ENCODE results near the gene TMEM167B.
A peak's percentile ranks its signal among the peaks of the same experiment; 100 is the strongest.

Gene TMEM167B

GRCh38 chr1:109112652-109113285 is 22.2 kb downstream of the TMEM167B start:
- no peak overlapping the region for H3K27ac ChIP-seq (ENCODE audit: low read depth in 2 of 2, low read length in 2 of 2)
- peak overlapping the region; percentile 17 to 53 for H3K4me3 ChIP-seq (ENCODE audit: low read length in 2 of 2)
- peaks cover 24 to 28% of the 10 kb centered on the region in 2 donors for H3K4me1 ChIP-seq (ENCODE audit: control insufficient read depth in 2 of 2, insufficient read depth in 2 of 2, low read length in 2 of 2)
- H3K27me3 ChIP-seq (ENCODE audit: control insufficient read depth in 2 of 2, insufficient read depth in 2 of 2, low read length in 2 of 2): peaks cover 0 to 4% of the 10 kb centered on the region in 2 donors
- no peaks in the 10 kb centered on the region for H3K36me3 ChIP-seq (ENCODE audit: control insufficient read depth in 2 of 2, insufficient read depth in 2 of 2, low read length in 2 of 2)
- no peaks in the 10 kb centered on the region for H3K9me3 ChIP-seq (ENCODE audit: control insufficient read depth in 2 of 2, low read length in 2 of 2)
- no peak overlapping the region for H3K9ac ChIP-seq (ENCODE audit: low read depth in 1 of 2, low read length in 2 of 2)

GRCh38 chr1:109113590-109114341 is 23.2 kb downstream of the TMEM167B start, which contains the start of gene ELAPOR1:
Gene ELAPOR1, plus strand, starts transcription at chr1:109114115. Its CDS starts 69 bp downstream, at chr1:109114184.
- Histone ChIP-seq H3K4me1 (ENCODE audit: control insufficient read depth in 2 of 2, insufficient read depth in 2 of 2, low read length in 2 of 2) (peaks cover 24 to 33% of the 10 kb centered on the region in 2 donors), H3K27ac (ENCODE audit: low read depth in 2 of 2, low read length in 2 of 2) (peak within 1 kb of the TSS; percentile 38 to 43), H3K36me3 (ENCODE audit: control insufficient read depth in 2 of 2, insufficient read depth in 2 of 2, low read length in 2 of 2) (no peaks in the 10 kb centered on the region), H3K27me3 (ENCODE audit: control insufficient read depth in 2 of 2, insufficient read depth in 2 of 2, low read length in 2 of 2) (peaks cover 0 to 4% of the 10 kb centered on the region in 2 donors), H3K9me3 (ENCODE audit: control insufficient read depth in 2 of 2, low read length in 2 of 2) (no peaks in the 10 kb centered on the region), H3K9ac (ENCODE audit: low read depth in 1 of 2, low read length in 2 of 2) (peak within 1 kb of the TSS; percentile 52 to 64), H3K4me3 (ENCODE audit: low read length in 2 of 2) (peak within 1 kb of the TSS; percentile 63 to 69)

GRCh38 chr1:109114342-109114674 is 23.7 kb downstream of the TMEM167B start:
- Histone ChIP-seq H3K9ac (ENCODE audit: low read depth in 1 of 2, low read length in 2 of 2) (peak overlapping the region; percentile 52 to 64), H3K4me1 (ENCODE audit: control insufficient read depth in 2 of 2, insufficient read depth in 2 of 2, low read length in 2 of 2) (peaks cover 24 to 33% of the 10 kb centered on the region in 2 donors), H3K27me3 (ENCODE audit: control insufficient read depth in 2 of 2, insufficient read depth in 2 of 2, low read length in 2 of 2) (peaks cover 0 to 4% of the 10 kb centered on the region in 2 donors), H3K27ac (ENCODE audit: low read depth in 2 of 2, low read length in 2 of 2) (peak overlapping the region; percentile 38 to 43), H3K4me3 (ENCODE audit: low read length in 2 of 2) (peak overlapping the region; percentile 63 to 69), H3K36me3 (ENCODE audit: control insufficient read depth in 2 of 2, insufficient read depth in 2 of 2, low read length in 2 of 2) (no peaks in the 10 kb centered on the region), H3K9me3 (ENCODE audit: control insufficient read depth in 2 of 2, low read length in 2 of 2) (no peaks in the 10 kb centered on the region)

- no peaks in the 10 kb centered on the region for H3K9me3 ChIP-seq (ENCODE audit: control insufficient read depth in 2 of 2, low read length in 2 of 2)
- peak overlapping the region; percentile 27 to 75 for H3K27ac ChIP-seq (ENCODE audit: low read depth in 2 of 2, low read length in 2 of 2)
- H3K27me3 ChIP-seq (ENCODE audit: control insufficient read depth in 2 of 2, insufficient read depth in 2 of 2, low read length in 2 of 2): peaks cover 0 to 4% of the 10 kb centered on the region in 2 donors
- H3K4me1 ChIP-seq (ENCODE audit: control insufficient read depth in 2 of 2, insufficient read depth in 2 of 2, low read length in 2 of 2): peaks cover 24 to 33% of the 10 kb centered on the region in 2 donors
- peak overlapping the region in 1 of 2 donors; percentile 42 for H3K9ac ChIP-seq (ENCODE audit: low read depth in 1 of 2, low read length in 2 of 2)
- H3K36me3 ChIP-seq (ENCODE audit: control insufficient read depth in 2 of 2, insufficient read depth in 2 of 2, low read length in 2 of 2): no peaks in the 10 kb centered on the region
- peak overlapping the region; percentile 14 to 16 for H3K4me3 ChIP-seq (ENCODE audit: low read length in 2 of 2)
Observed at GRCh38 chr1:109115685-109116084, 25.1 kb downstream of the TMEM167B start.

- peaks cover 0 to 4% of the 10 kb centered on the region in 2 donors for H3K27me3 ChIP-seq (ENCODE audit: control insufficient read depth in 2 of 2, insufficient read depth in 2 of 2, low read length in 2 of 2)
- peaks cover 24 to 33% of the 10 kb centered on the region in 2 donors for H3K4me1 ChIP-seq (ENCODE audit: control insufficient read depth in 2 of 2, insufficient read depth in 2 of 2, low read length in 2 of 2)
- H3K9me3 ChIP-seq (ENCODE audit: control insufficient read depth in 2 of 2, low read length in 2 of 2): no peaks in the 10 kb centered on the region
- H3K36me3 ChIP-seq (ENCODE audit: control insufficient read depth in 2 of 2, insufficient read depth in 2 of 2, low read length in 2 of 2): no peaks in the 10 kb centered on the region
- H3K4me3 ChIP-seq (ENCODE audit: low read length in 2 of 2): peak overlapping the region; percentile 14 to 16
- H3K27ac ChIP-seq (ENCODE audit: low read depth in 2 of 2, low read length in 2 of 2): peak overlapping the region; percentile 27 to 75
- H3K9ac ChIP-seq (ENCODE audit: low read depth in 1 of 2, low read length in 2 of 2): peak overlapping the region in 1 of 2 donors; percentile 42
Observed at GRCh38 chr1:109116286-109116685, 25.7 kb downstream of the TMEM167B start.

GRCh38 chr1:109118089-109118488 is 27.5 kb downstream of the TMEM167B start:
- H3K9me3 ChIP-seq (ENCODE audit: control insufficient read depth in 2 of 2, low read length in 2 of 2): no peaks in the 10 kb centered on the region
- H3K36me3 ChIP-seq (ENCODE audit: control insufficient read depth in 2 of 2, insufficient read depth in 2 of 2, low read length in 2 of 2): no peaks in the 10 kb centered on the region
- no peak overlapping the region for H3K9ac ChIP-seq (ENCODE audit: low read depth in 1 of 2, low read length in 2 of 2)
- no peak overlapping the region for H3K27ac ChIP-seq (ENCODE audit: low read depth in 2 of 2, low read length in 2 of 2)
- H3K4me1 ChIP-seq (ENCODE audit: control insufficient read depth in 2 of 2, insufficient read depth in 2 of 2, low read length in 2 of 2): peaks cover 14 to 24% of the 10 kb centered on the region in 2 donors
- H3K4me3 ChIP-seq (ENCODE audit: low read length in 2 of 2): no peak overlapping the region
- H3K27me3 ChIP-seq (ENCODE audit: control insufficient read depth in 2 of 2, insufficient read depth in 2 of 2, low read length in 2 of 2): peaks cover 0 to 4% of the 10 kb centered on the region in 2 donors

GRCh38 chr1:109120356-109120755 is 29.8 kb downstream of the TMEM167B start:
- Histone ChIP-seq H3K9ac (ENCODE audit: low read depth in 1 of 2, low read length in 2 of 2) (no peak overlapping the region), H3K27ac (ENCODE audit: low read depth in 2 of 2, low read length in 2 of 2) (no peak overlapping the region), H3K36me3 (ENCODE audit: control insufficient read depth in 2 of 2, insufficient read depth in 2 of 2, low read length in 2 of 2) (no peaks in the 10 kb centered on the region), H3K4me3 (ENCODE audit: low read length in 2 of 2) (no peak overlapping the region), H3K27me3 (ENCODE audit: control insufficient read depth in 2 of 2, insufficient read depth in 2 of 2, low read length in 2 of 2) (no peaks in the 10 kb centered on the region), H3K9me3 (ENCODE audit: control insufficient read depth in 2 of 2, low read length in 2 of 2) (no peaks in the 10 kb centered on the region), H3K4me1 (ENCODE audit: control insufficient read depth in 2 of 2, insufficient read depth in 2 of 2, low read length in 2 of 2) (peaks cover 0 to 13% of the 10 kb centered on the region in 2 donors)

- Histone ChIP-seq H3K4me1 (ENCODE audit: control insufficient read depth in 2 of 2, insufficient read depth in 2 of 2, low read length in 2 of 2) (peaks cover 19 to 31% of the 10 kb centered on the region in 2 donors), H3K9ac (ENCODE audit: low read depth in 1 of 2, low read length in 2 of 2) (no peak overlapping the region), H3K36me3 (ENCODE audit: control insufficient read depth in 2 of 2, insufficient read depth in 2 of 2, low read length in 2 of 2) (no peaks in the 10 kb centered on the region), H3K27ac (ENCODE audit: low read depth in 2 of 2, low read length in 2 of 2) (no peak overlapping the region), H3K9me3 (ENCODE audit: control insufficient read depth in 2 of 2, low read length in 2 of 2) (no peaks in the 10 kb centered on the region), H3K27me3 (ENCODE audit: control insufficient read depth in 2 of 2, insufficient read depth in 2 of 2, low read length in 2 of 2) (no peaks in the 10 kb centered on the region), H3K4me3 (ENCODE audit: low read length in 2 of 2) (no peak overlapping the region)
Observed at GRCh38 chr1:109131059-109131458, 40.5 kb downstream of the TMEM167B start.

GRCh38 chr1:109131800-109132199 is 41.2 kb downstream of the TMEM167B start:
- Histone ChIP-seq H3K36me3 (ENCODE audit: control insufficient read depth in 2 of 2, insufficient read depth in 2 of 2, low read length in 2 of 2) (no peaks in the 10 kb centered on the region), H3K27ac (ENCODE audit: low read depth in 2 of 2, low read length in 2 of 2) (no peak overlapping the region), H3K9ac (ENCODE audit: low read depth in 1 of 2, low read length in 2 of 2) (no peak overlapping the region), H3K4me1 (ENCODE audit: control insufficient read depth in 2 of 2, insufficient read depth in 2 of 2, low read length in 2 of 2) (peaks cover 25 to 39% of the 10 kb centered on the region in 2 donors), H3K27me3 (ENCODE audit: control insufficient read depth in 2 of 2, insufficient read depth in 2 of 2, low read length in 2 of 2) (no peaks in the 10 kb centered on the region), H3K4me3 (ENCODE audit: low read length in 2 of 2) (no peak overlapping the region), H3K9me3 (ENCODE audit: control insufficient read depth in 2 of 2, low read length in 2 of 2) (no peaks in the 10 kb centered on the region)

GRCh38 chr1:109133002-109133706 is 42.6 kb downstream of the TMEM167B start:
- Histone ChIP-seq H3K4me1 (ENCODE audit: control insufficient read depth in 2 of 2, insufficient read depth in 2 of 2, low read length in 2 of 2) (peaks cover 29 to 45% of the 10 kb centered on the region in 2 donors), H3K27me3 (ENCODE audit: control insufficient read depth in 2 of 2, insufficient read depth in 2 of 2, low read length in 2 of 2) (no peaks in the 10 kb centered on the region), H3K36me3 (ENCODE audit: control insufficient read depth in 2 of 2, insufficient read depth in 2 of 2, low read length in 2 of 2) (no peaks in the 10 kb centered on the region), H3K9me3 (ENCODE audit: control insufficient read depth in 2 of 2, low read length in 2 of 2) (no peaks in the 10 kb centered on the region), H3K27ac (ENCODE audit: low read depth in 2 of 2, low read length in 2 of 2) (peak overlapping the region; percentile 87 to 89), H3K4me3 (ENCODE audit: low read length in 2 of 2) (no peak overlapping the region), H3K9ac (ENCODE audit: low read depth in 1 of 2, low read length in 2 of 2) (no peak overlapping the region)
